HepG2 (cell line): ENCODE results near the gene AHR. TPM values are rescaled to one million over a fixed set of nuclear protein-coding genes. Genes with fewer than 3 reads are reported as not detected.

ENCODE experiments used
- ATAC-seq: fragments of 200-7000 bp; cut with Tn5 transposase; 3 replicates; pipeline ENCODE4 v1.9.1; 2020; ENCODE audit warnings: mild to moderate bottlenecking, moderate library complexity
- BruUV-seq: library from RNA; stranded (reverse); fragments of 400-500 nt; replicated peaks from 2 replicates; lab custom pipeline; 2021; lab: Mats Ljungman, UMichigan
- CTCF ChIA-PET: fragments of 300-600 bp; formaldehyde crosslinking; extraction: SDS; loops from one replicate; lab custom pipeline; 2021; ENCODE audit warnings: low total read pairs, inconsistent platforms, low intra/inter-chr PET ratio; lab: Yijun Ruan, JAX
- POLR2A ChIA-PET: fragments of 350-600 bp; sonication (Branson Sonifier 250); formaldehyde crosslinking; loops from one replicate; lab custom pipeline; 2020; ENCODE audit warnings: antibody characterized with exemption, inconsistent platforms; lab: Yijun Ruan, JAX
- DNase-seq: peaks from one replicate; pipeline ENCODE4 v3.0.0-alpha.2; 2015; ENCODE audit warnings: low spot score
- FAIRE-seq: peaks from 3 replicates; lab custom pipeline; 2011; peaks lifted over from hg19 to GRCh38; lab: Jason Lieb, UNC
- H2AFZ ChIP-seq: one replicate; pipeline ENCODE4 v1.6.1; 2011; ENCODE audit warnings: low read length, inconsistent platforms
- H3K27ac ChIP-seq: fragments of 300-600 bp; 3 replicates; pipeline ENCODE4 v1.8.0; 2011; ENCODE audit warnings: mixed run types, mild to moderate bottlenecking, mixed read lengths, low read length, inconsistent platforms; ENCODE audit not compliant: insufficient read depth; ENCODE audit errors: extremely low read length
- H3K27me3 ChIP-seq, 2 experiments: fragments of 200-600 bp in 1 of 2; 2 replicates in 1 of 2; 3 replicates in 1 of 2; pipeline versions ENCODE4 v1.6.0 to v1.8.0; 2011; ENCODE audit warnings: low read length in 2 of 2, mild to moderate bottlenecking in 2 of 2, moderate library complexity in 2 of 2, inconsistent platforms in 1 of 2; ENCODE audit not compliant: insufficient read depth in 2 of 2, control insufficient read depth in 1 of 2
- H3K36me3 ChIP-seq, 2 experiments: fragments of 200-600 bp in 1 of 2; replicated peaks in 1 of 2; 2 replicates in 1 of 2; 3 replicates in 1 of 2; pipeline versions ENCODE4 v1.5.1 to v1.8.0; 2011; ENCODE audit warnings: low read length in 2 of 2, inconsistent platforms in 1 of 2; ENCODE audit not compliant: insufficient read depth in 2 of 2, control insufficient read depth in 1 of 2
- H3K4me1 ChIP-seq: 2 replicates; pipeline ENCODE4 v1.5.1; 2012; ENCODE audit warnings: low read length, inconsistent platforms; ENCODE audit not compliant: insufficient read depth
- H3K4me2 ChIP-seq: 2 replicates; pipeline ENCODE4 v1.6.0; 2011; ENCODE audit warnings: low read depth, low read length, inconsistent platforms
- H3K4me3 ChIP-seq, 3 experiments: fragments of 200-600 bp in 1 of 3; sonication (generic), shearing (Covaris generic) in 1 of 3; replicated peaks in 1 of 3; 2 replicates each; pipeline ENCODE4 v1.5.1; 2011 to 2016; ENCODE audit warnings: low read length in 3 of 3, inconsistent platforms in 2 of 3, low read depth in 2 of 3, mild to moderate bottlenecking in 2 of 3, control low read depth in 1 of 3, mixed read lengths in 1 of 3; ENCODE audit not compliant: insufficient read depth in 1 of 3
- H3K79me2 ChIP-seq: one replicate; pipeline ENCODE4 v1.6.1; 2011; ENCODE audit warnings: low read length, inconsistent platforms; ENCODE audit not compliant: insufficient read depth
- H3K9ac ChIP-seq: 2 replicates; pipeline ENCODE4 v1.6.0; 2011; ENCODE audit warnings: mild to moderate bottlenecking, low read depth, low read length, inconsistent platforms; ENCODE audit not compliant: insufficient read depth
- H3K9me3 ChIP-seq: 2 replicates; pipeline ENCODE4 v1.5.1; 2012; ENCODE audit warnings: mild to moderate bottlenecking, low read length
- H4K20me1 ChIP-seq: 2 replicates; pipeline ENCODE4 v1.6.0; 2011; ENCODE audit warnings: inconsistent platforms, mild to moderate bottlenecking, low read length, moderate library complexity; ENCODE audit not compliant: insufficient read depth
- CBFB ChIP-seq: sonication (generic); formaldehyde crosslinking; IDR thresholded peaks from 2 replicates; pipeline ENCODE4 v1.4.0; 2020; ENCODE audit warnings: missing genetic modification reagents
- MBD4 ChIP-seq: IDR thresholded peaks from 2 replicates; pipeline ENCODE4 v1.6.1; 2012; ENCODE audit warnings: low read length, inconsistent platforms, borderline replicate concordance
- RAD51 ChIP-seq: fragments of 450-650 bp; IDR thresholded peaks from 2 replicates; pipeline ENCODE4 v1.6.1; 2016; ENCODE audit warnings: borderline replicate concordance
- RCOR2 ChIP-seq: IDR thresholded peaks from 2 replicates; pipeline ENCODE4 v1.6.1; 2016; ENCODE audit warnings: missing biosample characterization, missing genetic modification reagents
- REXO4 ChIP-seq: sonication (generic); formaldehyde crosslinking; IDR thresholded peaks from 2 replicates; pipeline ENCODE4 v1.8.0; 2022; ENCODE audit warnings: missing genetic modification reagents, mild to moderate bottlenecking, borderline replicate concordance
- ZFX ChIP-seq: sonication (generic); formaldehyde crosslinking; IDR thresholded peaks from 2 replicates; pipeline ENCODE4 v1.4.0; 2020; ENCODE audit warnings: mild to moderate bottlenecking, low read depth, missing genetic modification reagents, moderate library complexity
- ZKSCAN1 ChIP-seq: fragments of 150-350 bp; IDR thresholded peaks from 2 replicates; pipeline ENCODE4 v1.6.1; 2014; ENCODE audit warnings: low read length
- ZNF12 ChIP-seq: sonication (generic); formaldehyde crosslinking; IDR thresholded peaks from 2 replicates; pipeline ENCODE4 v1.5.0; 2020; ENCODE audit warnings: missing genetic modification reagents
- ZNF34 ChIP-seq: sonication (generic); formaldehyde crosslinking; IDR thresholded peaks from 2 replicates; pipeline ENCODE4 v1.4.0; 2020; ENCODE audit warnings: mild to moderate bottlenecking, missing genetic modification reagents, borderline replicate concordance
- ZNF616 ChIP-seq: sonication (generic); formaldehyde crosslinking; IDR thresholded peaks from 2 replicates; pipeline ENCODE4 v1.5.0; 2020; ENCODE audit warnings: low read depth, mild to moderate bottlenecking, missing genetic modification reagents
- ZNF619 ChIP-seq: sonication (generic); formaldehyde crosslinking; IDR thresholded peaks from 2 replicates; pipeline ENCODE4 v1.4.0; 2020; ENCODE audit warnings: mild to moderate bottlenecking, missing genetic modification reagents
- ZNF761 ChIP-seq: sonication (generic); formaldehyde crosslinking; conservative IDR thresholded peaks from 2 replicates; pipeline ENCODE4 v1.4.0; 2020; ENCODE audit warnings: mild to moderate bottlenecking, missing genetic modification reagents
- ZNF775 ChIP-seq: sonication (generic); formaldehyde crosslinking; IDR thresholded peaks from 2 replicates; pipeline ENCODE4 v1.4.0; 2020; ENCODE audit warnings: missing genetic modification reagents, mild to moderate bottlenecking, moderate library complexity, borderline replicate concordance
- WGBS: methylation state at CpG from one replicate; pipeline ENCODE4 v1.1.6; 2017; ENCODE audit warnings: low lambda C conversion rate; 5-methylcytosine and 5-hydroxymethylcytosine counted together
- in situ Hi-C: cut with HindIII; loops from 2 replicates; pipeline ENCODE4 v1.10.0; 2017; ENCODE audit warnings: low pct_unique_long_range_greater_than_20kb; ENCODE audit not compliant: extremely low pct_ligation_motif_present
- intact Hi-C: fragments of 100-400 bp; cut with micrococcal nuclease; formaldehyde crosslinking; loops from one replicate; pipeline ENCODE4 v1.10.0; 2022; ENCODE audit not compliant: unreplicated experiment
- polyA plus RNA-seq, 8 experiments: library from polyadenylated mRNA; depleted of rRNA in 3 of 8; stranded (reverse) in 7 of 8; unstranded in 1 of 8; fragments of >200 nt; fragmentation: Illumina TruSeq in 4 of 8; extraction: Trizol in 4 of 8; gene quantifications; 2 replicates each; pipeline versions ENCODE4 v1.2.1 to v1.2.3, GENCODE V29; 2011 to 2016; ENCODE audit warnings: low read depth in 4 of 8, missing spikeins in 1 of 8, mixed read lengths in 1 of 8; ENCODE audit not compliant: insufficient read depth in 1 of 8
- total RNA-seq, 5 experiments: library from RNA; depleted of rRNA; stranded (reverse); fragments of >200 nt; fragmentation: Illumina TruSeq; extraction: Trizol; gene quantifications; 2 replicates each; pipeline ENCODE4 v1.2.3, GENCODE V29; 2016; ENCODE audit warnings: low read depth in 1 of 5
- TF ChIP-seq, protein P1 (sequence below): sonication (generic); formaldehyde crosslinking; IDR thresholded peaks from 2 replicates; pipeline ENCODE4 v1.4.0; 2020; ENCODE audit warnings: missing genetic modification reagents, borderline replicate concordance
- TF ChIP-seq, protein P2 (sequence below): sonication (generic); formaldehyde crosslinking; IDR thresholded peaks from 2 replicates; pipeline ENCODE4 v1.4.0; 2020; ENCODE audit warnings: low read depth, mild to moderate bottlenecking, missing genetic modification reagents
- TF ChIP-seq, protein P3 (sequence below): fragments of 450-650 bp; IDR thresholded peaks from 2 replicates; pipeline ENCODE4 v1.6.1; 2017
- TF ChIP-seq, protein P4 (sequence below): sonication (generic); formaldehyde crosslinking; IDR thresholded peaks from 2 replicates; pipeline ENCODE4 v1.4.0; 2020; ENCODE audit warnings: mild to moderate bottlenecking, missing genetic modification reagents
- TF ChIP-seq, protein P5 (sequence below): sonication (generic); formaldehyde crosslinking; IDR thresholded peaks from 2 replicates; pipeline ENCODE4 v1.5.0; 2020; ENCODE audit warnings: mild to moderate bottlenecking, low read depth, missing genetic modification reagents, borderline replicate concordance

The AHR gene
- total and polyA plus RNA-seq, 2 of the 13 experiments (the other 11 are each of a cell fraction or from before 2014, with no cell fraction given) = 9.0 to 31.3 TPM

DNA sequence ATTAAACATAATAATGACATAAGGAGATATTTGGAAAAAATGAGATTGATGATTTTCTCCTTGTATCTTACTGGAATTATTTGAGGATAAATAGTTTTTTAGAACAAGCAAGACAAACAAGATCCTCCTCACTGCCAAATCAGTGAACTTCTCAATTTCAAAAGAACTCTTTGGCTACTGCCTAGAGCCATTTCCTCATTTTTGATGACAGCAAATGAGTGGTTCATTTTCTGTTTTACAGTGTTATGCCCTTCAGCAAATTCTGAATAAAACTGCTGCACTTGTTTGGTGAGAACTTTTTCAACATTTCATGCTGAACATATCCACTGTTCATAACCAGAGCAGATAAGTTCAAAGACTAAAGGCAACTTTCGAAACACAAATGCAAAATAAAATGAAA is 42.5 kb upstream of the AHR start (continued):
- TF ChIP-seq, protein P1, sequence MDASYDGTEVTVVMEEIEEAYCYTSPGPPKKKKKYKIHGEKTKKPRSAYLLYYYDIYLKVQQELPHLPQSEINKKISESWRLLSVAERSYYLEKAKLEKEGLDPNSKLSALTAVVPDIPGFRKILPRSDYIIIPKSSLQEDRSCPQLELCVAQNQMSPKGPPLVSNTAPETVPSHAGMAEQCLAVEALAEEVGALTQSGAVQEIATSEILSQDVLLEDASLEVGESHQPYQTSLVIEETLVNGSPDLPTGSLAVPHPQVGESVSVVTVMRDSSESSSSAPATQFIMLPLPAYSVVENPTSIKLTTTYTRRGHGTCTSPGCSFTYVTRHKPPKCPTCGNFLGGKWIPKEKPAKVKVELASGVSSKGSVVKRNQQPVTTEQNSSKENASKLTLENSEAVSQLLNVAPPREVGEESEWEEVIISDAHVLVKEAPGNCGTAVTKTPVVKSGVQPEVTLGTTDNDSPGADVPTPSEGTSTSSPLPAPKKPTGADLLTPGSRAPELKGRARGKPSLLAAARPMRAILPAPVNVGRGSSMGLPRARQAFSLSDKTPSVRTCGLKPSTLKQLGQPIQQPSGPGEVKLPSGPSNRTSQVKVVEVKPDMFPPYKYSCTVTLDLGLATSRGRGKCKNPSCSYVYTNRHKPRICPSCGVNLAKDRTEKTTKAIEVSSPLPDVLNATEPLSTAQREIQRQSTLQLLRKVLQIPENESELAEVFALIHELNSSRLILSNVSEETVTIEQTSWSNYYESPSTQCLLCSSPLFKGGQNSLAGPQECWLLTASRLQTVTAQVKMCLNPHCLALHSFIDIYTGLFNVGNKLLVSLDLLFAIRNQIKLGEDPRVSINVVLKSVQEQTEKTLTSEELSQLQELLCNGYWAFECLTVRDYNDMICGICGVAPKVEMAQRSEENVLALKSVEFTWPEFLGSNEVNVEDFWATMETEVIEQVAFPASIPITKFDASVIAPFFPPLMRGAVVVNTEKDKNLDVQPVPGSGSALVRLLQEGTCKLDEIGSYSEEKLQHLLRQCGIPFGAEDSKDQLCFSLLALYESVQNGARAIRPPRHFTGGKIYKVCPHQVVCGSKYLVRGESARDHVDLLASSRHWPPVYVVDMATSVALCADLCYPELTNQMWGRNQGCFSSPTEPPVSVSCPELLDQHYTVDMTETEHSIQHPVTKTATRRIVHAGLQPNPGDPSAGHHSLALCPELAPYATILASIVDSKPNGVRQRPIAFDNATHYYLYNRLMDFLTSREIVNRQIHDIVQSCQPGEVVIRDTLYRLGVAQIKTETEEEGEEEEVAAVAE (CRISPR knock-in tag) = no peak
- TF ChIP-seq ZNF775 (CRISPR knock-in tag) (no peak), ZNF761 (CRISPR knock-in tag) (no peak), RAD51 (no peak), ZNF34 (CRISPR knock-in tag) (no peak)

DNA sequence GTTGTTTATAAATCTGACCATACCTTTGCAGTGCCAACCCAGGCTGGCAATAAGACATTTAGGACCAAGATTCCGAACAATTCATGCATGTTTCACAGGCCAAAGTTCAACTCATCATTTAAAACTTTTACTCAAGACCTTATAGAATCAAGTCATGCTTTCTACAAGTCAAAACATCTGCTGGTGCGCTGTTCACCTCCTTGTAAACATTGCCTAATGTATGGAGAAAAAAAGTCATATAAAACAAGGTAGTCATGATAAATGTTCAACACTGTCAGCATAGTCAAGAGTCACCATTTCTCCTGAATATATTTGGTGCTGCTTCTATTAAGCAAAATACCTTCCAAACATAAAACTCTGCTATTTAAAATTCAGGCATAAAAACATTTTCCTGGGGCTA is 42.1 kb upstream of the AHR start:
- Histone ChIP-seq H2AFZ (no peak overlapping the region), H3K9ac (no peak overlapping the region), H3K9me3 (no peaks in the 10 kb centered on the region), H3K4me1 (no peaks in the 10 kb centered on the region), H3K4me2 (no peak overlapping the region), H3K36me3 (no peaks in the 10 kb centered on the region), H3K27me3 (no peaks in the 10 kb centered on the region), H3K27ac (no peak overlapping the region), H3K4me3 (no peak overlapping the region), H4K20me1 (no peaks in the 10 kb centered on the region), H3K79me2 (no peaks in the 10 kb centered on the region)
- POLR2A ChIA-PET = no interaction called here
- no peak for DNase-seq
- in situ Hi-C loops = no loop called here
- FAIRE-seq = no peak
- CTCF ChIA-PET = no interaction called here
- no TSS peak for BruUV-seq
- no peak for ATAC-seq
- WGBS = 77% methylated on average over 2 of the region's 2 CpGs
- intact Hi-C loops = no loop called here
- no peak for TF ChIP-seq REXO4 (CRISPR knock-in tag)
- no peak for TF ChIP-seq ZNF619 (CRISPR knock-in tag)
- no peak for TF ChIP-seq RCOR2 (CRISPR knock-in tag)
- TF ChIP-seq, protein P2, sequence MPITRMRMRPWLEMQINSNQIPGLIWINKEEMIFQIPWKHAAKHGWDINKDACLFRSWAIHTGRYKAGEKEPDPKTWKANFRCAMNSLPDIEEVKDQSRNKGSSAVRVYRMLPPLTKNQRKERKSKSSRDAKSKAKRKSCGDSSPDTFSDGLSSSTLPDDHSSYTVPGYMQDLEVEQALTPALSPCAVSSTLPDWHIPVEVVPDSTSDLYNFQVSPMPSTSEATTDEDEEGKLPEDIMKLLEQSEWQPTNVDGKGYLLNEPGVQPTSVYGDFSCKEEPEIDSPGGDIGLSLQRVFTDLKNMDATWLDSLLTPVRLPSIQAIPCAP (CRISPR knock-in tag) = no peak
- TF ChIP-seq CBFB = no peak
- no peak for TF ChIP-seq MBD4
- no peak for TF ChIP-seq ZKSCAN1
- TF ChIP-seq, protein P3, sequence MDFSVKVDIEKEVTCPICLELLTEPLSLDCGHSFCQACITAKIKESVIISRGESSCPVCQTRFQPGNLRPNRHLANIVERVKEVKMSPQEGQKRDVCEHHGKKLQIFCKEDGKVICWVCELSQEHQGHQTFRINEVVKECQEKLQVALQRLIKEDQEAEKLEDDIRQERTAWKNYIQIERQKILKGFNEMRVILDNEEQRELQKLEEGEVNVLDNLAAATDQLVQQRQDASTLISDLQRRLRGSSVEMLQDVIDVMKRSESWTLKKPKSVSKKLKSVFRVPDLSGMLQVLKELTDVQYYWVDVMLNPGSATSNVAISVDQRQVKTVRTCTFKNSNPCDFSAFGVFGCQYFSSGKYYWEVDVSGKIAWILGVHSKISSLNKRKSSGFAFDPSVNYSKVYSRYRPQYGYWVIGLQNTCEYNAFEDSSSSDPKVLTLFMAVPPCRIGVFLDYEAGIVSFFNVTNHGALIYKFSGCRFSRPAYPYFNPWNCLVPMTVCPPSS = no peak
- no peak for TF ChIP-seq ZFX (CRISPR knock-in tag)
- TF ChIP-seq, protein P4, sequence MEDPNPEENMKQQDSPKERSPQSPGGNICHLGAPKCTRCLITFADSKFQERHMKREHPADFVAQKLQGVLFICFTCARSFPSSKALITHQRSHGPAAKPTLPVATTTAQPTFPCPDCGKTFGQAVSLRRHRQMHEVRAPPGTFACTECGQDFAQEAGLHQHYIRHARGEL = no peak
- no peak for TF ChIP-seq ZNF12 (CRISPR knock-in tag)
- TF ChIP-seq, protein P5, sequence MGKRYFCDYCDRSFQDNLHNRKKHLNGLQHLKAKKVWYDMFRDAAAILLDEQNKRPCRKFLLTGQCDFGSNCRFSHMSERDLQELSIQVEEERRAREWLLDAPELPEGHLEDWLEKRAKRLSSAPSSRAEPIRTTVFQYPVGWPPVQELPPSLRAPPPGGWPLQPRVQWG (CRISPR knock-in tag) = no peak
- no peak for TF ChIP-seq ZNF616 (CRISPR knock-in tag)
